IMR-90 (cell line): ENCODE measurements around the gene FAM209B. TPM values are rescaled to one million over a fixed set of nuclear protein-coding genes. Genes with fewer than 3 reads are reported as not detected.

ENCODE experiments used
- ATAC-seq: fragments of 200-7000 bp; cut with Tn5 transposase; 2 replicates; pipeline ENCODE4 v1.9.1; 2020; ENCODE audit warnings: low read depth, mild to moderate bottlenecking, moderate library complexity
- BruUV-seq: library from RNA; stranded (reverse); fragments of 400-500 nt; replicated peaks from 2 replicates; lab custom pipeline; 2021; lab: Mats Ljungman, UMichigan
- CTCF ChIA-PET: fragments of 300-600 bp; formaldehyde crosslinking; extraction: SDS; loops from one replicate; lab custom pipeline; 2021; ENCODE audit warnings: antibody characterized with exemption; lab: Yijun Ruan, JAX
- POLR2A ChIA-PET: fragments of 300-600 bp; sonication (Branson Sonifier 250); formaldehyde crosslinking; loops from one replicate; lab custom pipeline; 2022; ENCODE audit warnings: antibody characterized with exemption; ENCODE audit not compliant: unreplicated experiment; lab: Charles Lee
- DNase-seq: peaks from one replicate; pipeline ENCODE4 v3.0.0; 2013
- H2AFZ ChIP-seq: replicated peaks from 2 replicates; pipeline ENCODE3; 2013; ENCODE audit warnings: low read length, mild to moderate bottlenecking; ENCODE audit not compliant: poor library complexity
- H2AK5ac ChIP-seq: 2 replicates; pipeline ENCODE4 v1.6.1; 2013; ENCODE audit warnings: low read depth, low read length, inconsistent platforms
- H2AK9ac ChIP-seq: replicated peaks from 2 replicates; pipeline ENCODE3; 2013; ENCODE audit warnings: mild to moderate bottlenecking, low read depth, low read length, moderate library complexity; ENCODE audit not compliant: poor library complexity
- H2BK120ac ChIP-seq: 2 replicates; pipeline ENCODE4 v1.6.1; 2013; ENCODE audit warnings: low read depth, low read length, inconsistent platforms
- H2BK15ac ChIP-seq: 3 replicates; pipeline ENCODE4 v1.6.1; 2013; ENCODE audit warnings: low read depth, low read length, inconsistent platforms
- H2BK20ac ChIP-seq: 2 replicates; pipeline ENCODE4 v1.6.1; 2013; ENCODE audit warnings: low read depth, mild to moderate bottlenecking, inconsistent platforms, low read length, moderate library complexity
- H2BK5ac ChIP-seq: 2 replicates; pipeline ENCODE4 v1.6.1; 2013; ENCODE audit warnings: mild to moderate bottlenecking, low read depth, low read length, inconsistent platforms; ENCODE audit not compliant: poor library complexity, severe bottlenecking
- H3K14ac ChIP-seq: replicated peaks from 2 replicates; pipeline ENCODE4 v1.6.1; 2013; ENCODE audit warnings: low read depth, low read length, inconsistent platforms
- H3K18ac ChIP-seq: 2 replicates; pipeline ENCODE4 v1.6.1; 2013; ENCODE audit warnings: low read depth, low read length, control low read depth
- H3K23ac ChIP-seq: 2 replicates; pipeline ENCODE4 v1.6.1; 2013; ENCODE audit warnings: low read depth, low read length, inconsistent platforms
- H3K27ac ChIP-seq: 2 replicates; pipeline ENCODE4 v1.5.1; 2013; ENCODE audit warnings: mild to moderate bottlenecking, control low read depth, low read length; ENCODE audit not compliant: insufficient read depth
- H3K27me3 ChIP-seq: 2 replicates; pipeline ENCODE4 v1.6.1; 2013; ENCODE audit warnings: low read length; ENCODE audit not compliant: control insufficient read depth, insufficient read depth
- H3K36me3 ChIP-seq: 2 replicates; pipeline ENCODE4 v1.6.1; 2013; ENCODE audit warnings: low read length, mixed read lengths; ENCODE audit not compliant: control insufficient read depth, insufficient read depth
- H3K4ac ChIP-seq: 2 replicates; pipeline ENCODE4 v1.6.1; 2013; ENCODE audit warnings: low read depth, low read length, inconsistent platforms
- H3K4me1 ChIP-seq: 2 replicates; pipeline ENCODE4 v1.6.1; 2013; ENCODE audit warnings: low read length, mixed read lengths; ENCODE audit not compliant: control insufficient read depth, insufficient read depth
- H3K4me2 ChIP-seq: 2 replicates; pipeline ENCODE4 v1.6.1; 2013; ENCODE audit warnings: low read depth, mild to moderate bottlenecking, control low read depth, low read length, moderate library complexity
- H3K4me3 ChIP-seq: 2 replicates; pipeline ENCODE4 v1.5.1; 2013; ENCODE audit warnings: low read depth, mild to moderate bottlenecking, control low read depth, low read length, moderate library complexity; ENCODE audit not compliant: insufficient read depth
- H3K56ac ChIP-seq: 2 replicates; pipeline ENCODE4 v1.6.1; 2013; ENCODE audit warnings: low read length, inconsistent platforms; ENCODE audit not compliant: insufficient read depth; ENCODE audit errors: extremely low read depth
- H3K79me1 ChIP-seq, 2 experiments: 2 replicates each; pipeline ENCODE4 v1.6.1; 2013; ENCODE audit warnings: low read length in 2 of 2, inconsistent platforms in 1 of 2, low read depth in 1 of 2
- H3K9ac ChIP-seq: 2 replicates; pipeline ENCODE4 v1.6.1; 2013; ENCODE audit warnings: low read depth, low read length, control low read depth
- H3K9me1 ChIP-seq: 2 replicates; pipeline ENCODE4 v1.6.1; 2013; ENCODE audit warnings: low read length, inconsistent platforms; ENCODE audit not compliant: insufficient read depth
- H3K9me3 ChIP-seq: 2 replicates; pipeline ENCODE4 v1.6.1; 2013; ENCODE audit warnings: low read length; ENCODE audit not compliant: control insufficient read depth, insufficient read depth
- H4K20me1 ChIP-seq: 2 replicates; pipeline ENCODE4 v1.6.1; 2013; ENCODE audit warnings: low read length, inconsistent platforms; ENCODE audit not compliant: insufficient read depth
- H4K5ac ChIP-seq: 2 replicates; pipeline ENCODE4 v1.6.1; 2013; ENCODE audit warnings: mild to moderate bottlenecking, low read depth, low read length, control low read depth
- H4K8ac ChIP-seq, 2 experiments: 2 replicates each; pipeline ENCODE4 v1.6.1; 2013; ENCODE audit warnings: low read depth in 2 of 2, low read length in 2 of 2, control low read depth in 1 of 2, inconsistent platforms in 1 of 2
- H4K91ac ChIP-seq: 2 replicates; pipeline ENCODE4 v1.6.1; 2013; ENCODE audit warnings: low read depth, low read length, inconsistent platforms; ENCODE audit not compliant: insufficient read depth
- BHLHE40 ChIP-seq: fragments of 150-350 bp; IDR thresholded peaks from 2 replicates; pipeline ENCODE4 v1.6.1; 2016; ENCODE audit warnings: mild to moderate bottlenecking, low read depth, low read length
- CHD1 ChIP-seq: IDR thresholded peaks from 2 replicates; pipeline ENCODE4 v1.6.1; 2012; ENCODE audit warnings: low read depth, low read length, improper control_type of control experiment
- MAFK ChIP-seq: IDR thresholded peaks from 2 replicates; pipeline ENCODE4 v1.6.1; 2012; ENCODE audit warnings: low read depth, low read length, improper control_type of control experiment
- MXI1 ChIP-seq: IDR thresholded peaks from 2 replicates; pipeline ENCODE4 v1.6.1; 2012; ENCODE audit warnings: low read depth, mild to moderate bottlenecking, low read length, moderate library complexity, borderline replicate concordance
- NFE2L2 ChIP-seq: fragments of 150-350 bp; IDR thresholded peaks from 2 replicates; pipeline ENCODE4 v1.6.1; 2016; ENCODE audit warnings: low read depth, mild to moderate bottlenecking, low read length
- RCOR1 ChIP-seq: IDR thresholded peaks from 2 replicates; pipeline ENCODE4 v1.6.1; 2012; ENCODE audit warnings: mild to moderate bottlenecking, low read length, improper control_type of control experiment; ENCODE audit not compliant: insufficient replicate concordance
- RFX5 ChIP-seq: IDR thresholded peaks from 2 replicates; pipeline ENCODE4 v1.8.0; 2012; ENCODE audit warnings: low read depth, mild to moderate bottlenecking, low read length, moderate library complexity
- WGBS, 2 experiments: methylation state at CpG; one replicate each; pipeline versions ENCODE4 v1.1.5 to v1.1.7; 2013; ENCODE audit warnings: missing lambda C conversion rate in 2 of 2; ENCODE audit not compliant: insufficient read length in 1 of 2; ENCODE audit errors: extremely low coverage in 2 of 2; 5-methylcytosine and 5-hydroxymethylcytosine counted together
- dilution Hi-C: fragments of 300-500 bp; cut with HindIII; formaldehyde crosslinking; loops from one replicate; pipeline ENCODE4 v1.14.3; 2018; ENCODE audit warnings: low sequenced_read_pairs; ENCODE audit not compliant: unreplicated experiment
- in situ Hi-C: fragments of 300-500 bp; cut with MboI; formaldehyde crosslinking; loops from 3 replicates; pipeline ENCODE4 v1.14.3; 2019; ENCODE audit warnings: low sequenced_read_pairs, inconsistent platforms, mixed read lengths
- intact Hi-C: fragments of 100-400 bp; cut with micrococcal nuclease; formaldehyde crosslinking; loops from 2 replicates; pipeline ENCODE4 v1.10.0; 2022
- polyA plus RNA-seq, 3 experiments: library from polyadenylated mRNA; depleted of rRNA; stranded (reverse); fragments of >200 nt; gene quantifications; 2 replicates each; pipeline ENCODE4 v1.2.3, GENCODE V29; 2012; ENCODE audit warnings: low replicate concordance in 1 of 3
- total RNA-seq: library from RNA; depleted of rRNA; stranded (reverse); fragments of >200 nt; gene quantifications from 2 replicates; pipeline ENCODE4 v1.2.3, GENCODE V29; 2012
- TF ChIP-seq, protein P1 (sequence below): conservative IDR thresholded peaks from 2 replicates; pipeline ENCODE4 v1.5.1; 2012; ENCODE audit warnings: mild to moderate bottlenecking, low read depth, low read length, improper control_type of control experiment
- TF ChIP-seq, protein P2 (sequence below): fragments of 150-350 bp; IDR thresholded peaks from 2 replicates; pipeline ENCODE4 v1.6.1; 2017; ENCODE audit warnings: mild to moderate bottlenecking, antibody characterized with exemption, low read length, low read depth

FAM209B gene
- total and polyA plus RNA-seq, 2 of the 4 experiments (the other 2 are of a cell fraction), result 0.24 TPM; not detected in 1

DNA sequence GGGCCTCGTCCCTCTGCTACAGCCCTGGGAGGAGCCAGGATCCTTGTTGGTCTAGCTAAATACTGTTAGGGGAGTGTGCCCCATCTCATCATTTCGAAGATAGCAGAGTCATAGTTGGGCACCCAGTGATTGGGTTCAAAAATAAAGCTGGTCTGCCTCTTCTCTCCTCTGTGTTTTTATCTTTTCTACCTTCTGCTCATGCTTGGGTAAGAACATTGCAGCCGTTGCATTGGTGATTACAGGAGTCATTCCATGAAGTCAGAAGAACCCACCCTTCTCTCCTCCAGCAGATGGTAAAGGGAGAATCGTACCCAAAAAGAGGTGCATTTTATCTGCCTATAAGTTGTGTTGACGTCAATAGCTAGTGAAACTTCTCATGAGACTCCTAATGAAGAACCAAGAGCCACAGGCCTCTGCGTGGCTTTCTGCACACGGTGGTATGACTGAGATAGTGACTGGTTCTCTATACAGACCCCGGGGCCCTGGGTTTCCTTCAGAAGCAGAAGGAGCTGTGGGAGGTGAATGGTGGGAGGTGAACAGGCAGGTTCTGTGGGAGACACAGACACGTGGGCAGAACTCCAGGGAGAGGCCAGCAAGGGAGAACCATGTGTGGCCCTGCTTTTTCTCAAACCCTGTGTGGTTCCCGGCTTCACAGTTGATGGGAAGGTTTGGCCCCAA lies 14.2 kb upstream of the FAM209B start:
- TF ChIP-seq RCOR1 (no peak), CHD1 (no peak), NFE2L2 (no peak), BHLHE40 (no peak), MXI1 (no peak), MAFK (no peak), RFX5 (no peak)
- TF ChIP-seq, protein P1, sequence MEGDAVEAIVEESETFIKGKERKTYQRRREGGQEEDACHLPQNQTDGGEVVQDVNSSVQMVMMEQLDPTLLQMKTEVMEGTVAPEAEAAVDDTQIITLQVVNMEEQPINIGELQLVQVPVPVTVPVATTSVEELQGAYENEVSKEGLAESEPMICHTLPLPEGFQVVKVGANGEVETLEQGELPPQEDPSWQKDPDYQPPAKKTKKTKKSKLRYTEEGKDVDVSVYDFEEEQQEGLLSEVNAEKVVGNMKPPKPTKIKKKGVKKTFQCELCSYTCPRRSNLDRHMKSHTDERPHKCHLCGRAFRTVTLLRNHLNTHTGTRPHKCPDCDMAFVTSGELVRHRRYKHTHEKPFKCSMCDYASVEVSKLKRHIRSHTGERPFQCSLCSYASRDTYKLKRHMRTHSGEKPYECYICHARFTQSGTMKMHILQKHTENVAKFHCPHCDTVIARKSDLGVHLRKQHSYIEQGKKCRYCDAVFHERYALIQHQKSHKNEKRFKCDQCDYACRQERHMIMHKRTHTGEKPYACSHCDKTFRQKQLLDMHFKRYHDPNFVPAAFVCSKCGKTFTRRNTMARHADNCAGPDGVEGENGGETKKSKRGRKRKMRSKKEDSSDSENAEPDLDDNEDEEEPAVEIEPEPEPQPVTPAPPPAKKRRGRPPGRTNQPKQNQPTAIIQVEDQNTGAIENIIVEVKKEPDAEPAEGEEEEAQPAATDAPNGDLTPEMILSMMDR, result no peak
- TF ChIP-seq, protein P2, sequence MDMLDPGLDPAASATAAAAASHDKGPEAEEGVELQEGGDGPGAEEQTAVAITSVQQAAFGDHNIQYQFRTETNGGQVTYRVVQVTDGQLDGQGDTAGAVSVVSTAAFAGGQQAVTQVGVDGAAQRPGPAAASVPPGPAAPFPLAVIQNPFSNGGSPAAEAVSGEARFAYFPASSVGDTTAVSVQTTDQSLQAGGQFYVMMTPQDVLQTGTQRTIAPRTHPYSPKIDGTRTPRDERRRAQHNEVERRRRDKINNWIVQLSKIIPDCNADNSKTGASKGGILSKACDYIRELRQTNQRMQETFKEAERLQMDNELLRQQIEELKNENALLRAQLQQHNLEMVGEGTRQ, result no peak
- intact Hi-C loops (no loop called here), dilution Hi-C loops (no loop called here), in situ Hi-C loops (no loop called here)
- Histone ChIP-seq H2BK5ac (no peak overlapping the region), H3K23ac (no peak overlapping the region), H2BK15ac (no peak overlapping the region), H4K8ac (no peak overlapping the region), H3K56ac (no peak overlapping the region), H3K4me2 (no peak overlapping the region), H2AK5ac (no peak overlapping the region), H4K20me1 (peaks cover 4% of the 10 kb centered on the region; the same call in 1 of the 2 replicates), H3K27me3 (no peaks in the 10 kb centered on the region), H3K4ac (no peak overlapping the region), H2AK9ac (no peak overlapping the region), H3K9ac (no peak overlapping the region), H2BK20ac (no peak overlapping the region), H3K27ac (no peak overlapping the region), H4K5ac (no peak overlapping the region), H3K79me1 (no peaks in the 10 kb centered on the region), H3K9me1 (no peaks in the 10 kb centered on the region), H3K18ac (no peak overlapping the region), H3K14ac (no peak overlapping the region), H4K91ac (no peak overlapping the region), H2BK120ac (no peak overlapping the region), H3K36me3 (peaks cover 41% of the 10 kb centered on the region), H3K4me3 (no peak overlapping the region), H3K4me1 (0 out of 2 replicates have a peak, but pooled peaks cover 2% of the 10 kb centered on the region), H2AFZ (no peak overlapping the region), H3K9me3 (peaks cover 11% of the 10 kb centered on the region)
- no peak for ATAC-seq
- no TSS peak for BruUV-seq
- no peak for DNase-seq
- 100% methylated on average over 1 of the region's 10 CpGs; no CpG with 5 or more reads in 1 of the 2 experiments for WGBS, 2 experiments
- POLR2A ChIA-PET, result no interaction called here
- CTCF ChIA-PET, result interaction anchor here (1.0 kb wide), 1 partner anchor 32 kb away, joined by 4 read pairs; no protein-coding TSS in a partner anchor
